Measurements from ENCODE around the gene FLRT2. TPM values are rescaled to one million over a fixed set of nuclear protein-coding genes. Genes with fewer than 3 reads are reported as not detected.

Gene FLRT2
- polyA plus RNA-seq, 2 of the 4 experiments (the other 2 are of a cell fraction): 6.8 to 7.5 TPM

GRCh38 chr14:85604714-85605113, 74.8 kb downstream of the FLRT2 start:
- Histone ChIP-seq H3K4me2 (no peak overlapping the region), H3K4me1 (no peaks in the 10 kb centered on the region), H3K27ac (no peak overlapping the region), H3K4me3 (no peak overlapping the region), H3K9me3 (no peaks in the 10 kb centered on the region)
- no peak for ATAC-seq
- CTCF ChIA-PET: no interaction called here
- WGBS (ENCODE audit: missing lambda C conversion rate): 26% methylated on average over 2 of the region's 2 CpGs
- no peak for TF ChIP-seq EHMT2 (IDR thresholded peaks at IDR 0.05; ENCODE audit: low read depth)
- TF ChIP-seq PHF8 (IDR thresholded peaks at IDR 0.05; ENCODE audit: borderline replicate concordance, low read depth): no peak
- no peak for TF ChIP-seq SMC3 (IDR thresholded peaks at IDR 0.05)
- TF ChIP-seq NPAS2 (CRISPR knock-in tag; IDR thresholded peaks at IDR 0.05; ENCODE audit: borderline replicate concordance): no peak
- no peak for TF ChIP-seq FOXS1 (CRISPR knock-in tag; IDR thresholded peaks at IDR 0.05)
- no peak for TF ChIP-seq HMGXB4 (CRISPR knock-in tag; IDR thresholded peaks at IDR 0.05; ENCODE audit: borderline replicate concordance)
- no peak for TF ChIP-seq ZC3H11A (IDR thresholded peaks at IDR 0.05)
- no peak for TF ChIP-seq EP300 (IDR thresholded peaks at IDR 0.05)
- no peak for TF ChIP-seq ATOH8 (CRISPR knock-in tag; IDR thresholded peaks at IDR 0.05; ENCODE audit: low read depth)
- TF ChIP-seq RARB (CRISPR knock-in tag; IDR thresholded peaks at IDR 0.05): no peak
- TF ChIP-seq POLR2AphosphoS2 (conservative IDR thresholded peaks at IDR 0.05; ENCODE audit: low read length): no peak
- TF ChIP-seq ELK1 (IDR thresholded peaks at IDR 0.05; ENCODE audit: low read depth, low read length): no peak
- TF ChIP-seq HOXA7 (CRISPR knock-in tag; IDR thresholded peaks at IDR 0.05): no peak
- TF ChIP-seq BHLHE40 (IDR thresholded peaks at IDR 0.05; ENCODE audit: low read depth, low read length): no peak
- TF ChIP-seq BCL3 (IDR thresholded peaks at IDR 0.05): no peak
- TF ChIP-seq MAX (IDR thresholded peaks at IDR 0.05): no peak
- TF ChIP-seq HEYL (CRISPR knock-in tag; IDR thresholded peaks at IDR 0.05): no peak
- TF ChIP-seq ZSCAN20 (CRISPR knock-in tag; IDR thresholded peaks at IDR 0.05): no peak
- no peak for TF ChIP-seq NR3C1 (IDR thresholded peaks at IDR 0.05)
- TF ChIP-seq MAFK (IDR thresholded peaks at IDR 0.05; ENCODE audit: partially characterized antibody): no peak
- no peak for FAIRE-seq
- POLR2A ChIA-PET: no interaction called here
- DNase-seq (ENCODE audit: low read depth in 1 of 2, low spot score in 1 of 2): no peak

- ChIA-PET POLR2A (no interaction called here), CTCF (no interaction called here)
- H3K27ac ChIP-seq: peak overlapping the region in 1 of 2 experiments; percentile 2; a peak in 1 of 6 replicates
- ATAC-seq: peak in 1 of 2 experiments; percentile 49; a peak in 2 of 6 replicates
- no peak for FAIRE-seq
- no peak overlapping the region for H3K4me2 ChIP-seq
- H3K9me3 ChIP-seq: no peaks in the 10 kb centered on the region
- H3K4me1 ChIP-seq: no peaks in the 10 kb centered on the region
- TF ChIP-seq ESRRA (IDR thresholded peaks at IDR 0.05; ENCODE audit: borderline replicate concordance, low read length) (no peak), ZNF302 (CRISPR knock-in tag; IDR thresholded peaks at IDR 0.05) (no peak), JUN (IDR thresholded peaks at IDR 0.05) (no peak), EP300 (IDR thresholded peaks at IDR 0.05) (no peak), NR3C1 (IDR thresholded peaks at IDR 0.05) (no peak), NPAS2 (CRISPR knock-in tag; IDR thresholded peaks at IDR 0.05; ENCODE audit: borderline replicate concordance) (no peak), PHF8 (IDR thresholded peaks at IDR 0.05; ENCODE audit: borderline replicate concordance, low read depth) (no peak), EHF (CRISPR knock-in tag; IDR thresholded peaks at IDR 0.05) (no peak), ELK1 (IDR thresholded peaks at IDR 0.05; ENCODE audit: low read depth, low read length) (no peak)
- 39% methylated on average over 3 of the region's 3 CpGs for WGBS (ENCODE audit: missing lambda C conversion rate)
- peak in 1 of 2 experiments; percentile 3 for DNase-seq (ENCODE audit: low read depth in 1 of 2, low spot score in 1 of 2)
- H3K4me3 ChIP-seq: no peak overlapping the region
Measured at GRCh38 chr14:85607651-85608081, 77.7 kb downstream of the FLRT2 start.
